ENCODE measurements around the gene GALNT16. TPM values are rescaled to one million over a fixed set of nuclear protein-coding genes. Genes with fewer than 3 reads are reported as not detected.

GALNT16 gene
- total RNA-seq, 1 donor from 2014 or later, result 0.35 TPM

GRCh38 chr14:69252851-69253250 is 7.1 kb upstream of the GALNT16 start:
- TF ChIP-seq, protein P1, sequence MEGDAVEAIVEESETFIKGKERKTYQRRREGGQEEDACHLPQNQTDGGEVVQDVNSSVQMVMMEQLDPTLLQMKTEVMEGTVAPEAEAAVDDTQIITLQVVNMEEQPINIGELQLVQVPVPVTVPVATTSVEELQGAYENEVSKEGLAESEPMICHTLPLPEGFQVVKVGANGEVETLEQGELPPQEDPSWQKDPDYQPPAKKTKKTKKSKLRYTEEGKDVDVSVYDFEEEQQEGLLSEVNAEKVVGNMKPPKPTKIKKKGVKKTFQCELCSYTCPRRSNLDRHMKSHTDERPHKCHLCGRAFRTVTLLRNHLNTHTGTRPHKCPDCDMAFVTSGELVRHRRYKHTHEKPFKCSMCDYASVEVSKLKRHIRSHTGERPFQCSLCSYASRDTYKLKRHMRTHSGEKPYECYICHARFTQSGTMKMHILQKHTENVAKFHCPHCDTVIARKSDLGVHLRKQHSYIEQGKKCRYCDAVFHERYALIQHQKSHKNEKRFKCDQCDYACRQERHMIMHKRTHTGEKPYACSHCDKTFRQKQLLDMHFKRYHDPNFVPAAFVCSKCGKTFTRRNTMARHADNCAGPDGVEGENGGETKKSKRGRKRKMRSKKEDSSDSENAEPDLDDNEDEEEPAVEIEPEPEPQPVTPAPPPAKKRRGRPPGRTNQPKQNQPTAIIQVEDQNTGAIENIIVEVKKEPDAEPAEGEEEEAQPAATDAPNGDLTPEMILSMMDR (conservative IDR thresholded peaks at IDR 0.05; ENCODE audit: low read depth, low read length), result no peak
- H3K4me3 ChIP-seq (ENCODE audit: low read depth, low read length), result no peak overlapping the region
- DNase-seq (ENCODE audit: low read depth), result no peak

DNA sequence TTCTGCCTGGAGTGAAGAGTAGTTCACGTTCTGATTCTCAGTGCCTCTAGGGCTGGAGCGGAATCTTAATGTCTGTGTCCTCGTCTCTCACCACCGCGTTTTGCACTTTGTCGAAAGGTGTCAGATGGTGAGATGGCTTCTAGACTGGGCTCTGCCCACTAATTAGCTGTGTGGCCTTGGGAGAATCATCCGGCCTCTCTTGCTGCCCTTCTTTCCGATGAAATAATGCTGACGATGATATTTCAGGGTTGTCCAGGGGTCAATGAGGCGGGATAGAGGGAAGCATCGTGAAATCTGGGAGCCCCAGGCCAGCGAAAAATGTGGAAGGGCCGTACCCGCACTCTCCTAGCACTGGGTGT is 811 bp upstream of the GALNT16 start:
- TF ChIP-seq, protein P1 (conservative IDR thresholded peaks at IDR 0.05; ENCODE audit: low read depth, low read length), result no peak
- H3K4me3 ChIP-seq (ENCODE audit: low read depth, low read length), result peak overlapping the region; percentile 61
- no peak for DNase-seq (ENCODE audit: low read depth)

DNA sequence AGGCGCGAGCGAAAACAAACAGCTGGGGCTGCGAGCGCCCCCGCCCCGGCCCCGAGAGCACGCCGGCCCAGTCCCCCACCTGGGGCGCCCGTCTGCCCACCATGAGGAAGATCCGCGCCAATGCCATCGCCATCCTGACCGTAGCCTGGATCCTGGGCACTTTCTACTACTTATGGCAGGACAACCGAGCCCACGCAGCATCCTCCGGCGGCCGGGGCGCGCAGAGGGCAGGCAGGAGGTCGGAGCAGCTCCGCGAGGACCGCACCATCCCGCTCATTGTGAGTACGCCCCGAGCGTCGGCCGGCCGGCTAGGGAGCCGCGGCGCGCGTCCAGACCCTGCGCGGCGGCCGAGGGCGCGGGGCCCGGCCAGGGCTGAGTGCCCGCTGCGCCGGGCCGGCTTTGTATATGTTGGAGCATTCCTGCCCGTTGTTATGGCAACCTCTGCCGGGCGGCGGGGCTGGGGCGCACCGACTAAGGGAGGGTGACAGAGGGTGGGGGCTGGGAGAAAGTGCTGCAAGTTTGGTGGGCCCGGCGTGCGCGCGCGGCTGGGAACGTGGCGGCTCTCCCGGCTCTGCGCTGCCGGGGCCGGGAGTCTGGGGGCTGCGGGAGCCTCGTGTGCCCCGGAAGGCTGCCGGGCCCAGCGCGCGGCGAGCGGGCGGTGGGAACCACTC is 367 bp downstream of the GALNT16 start:
- TF ChIP-seq, protein P1 (conservative IDR thresholded peaks at IDR 0.05; ENCODE audit: low read depth, low read length), result no peak
- no peak for DNase-seq (ENCODE audit: low read depth)
- peak overlapping the region; percentile 61 for H3K4me3 ChIP-seq (ENCODE audit: low read depth, low read length)

DNA sequence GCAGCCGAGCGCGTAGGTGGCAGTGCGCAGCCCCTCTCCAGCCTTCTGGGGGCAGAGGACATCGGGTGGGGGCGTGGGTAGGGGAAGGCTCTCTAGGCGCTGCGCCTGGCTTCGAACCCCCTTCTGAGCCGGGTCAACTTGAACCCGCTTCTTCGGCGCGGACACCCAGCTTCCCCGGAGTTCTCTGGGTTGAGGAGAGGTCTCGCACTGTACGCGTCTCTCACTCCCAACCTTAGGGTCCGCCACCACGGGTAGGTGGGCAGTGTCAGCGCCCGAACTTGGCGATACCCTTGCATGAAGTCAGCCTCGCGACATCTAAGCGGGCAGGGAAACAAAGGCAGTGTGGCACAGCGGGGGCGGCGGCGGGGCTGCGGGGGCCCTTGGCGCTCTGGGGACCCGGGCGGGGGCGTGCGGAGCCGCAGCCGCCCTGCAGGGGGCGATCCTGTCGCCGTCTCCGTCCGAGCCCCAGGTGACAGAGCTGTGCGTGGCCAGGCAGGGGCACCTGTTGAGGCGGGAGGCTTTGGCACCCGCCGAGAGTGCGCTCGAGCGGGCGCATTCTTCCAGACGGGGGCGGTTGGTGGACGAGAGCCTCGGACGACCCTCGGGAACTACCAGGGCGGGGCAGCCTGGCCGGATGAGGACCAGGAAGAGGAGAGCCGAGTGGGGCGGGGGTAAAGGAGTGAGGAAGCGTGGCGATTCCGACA is 1.1 kb downstream of the GALNT16 start:
- H3K4me3 ChIP-seq (ENCODE audit: low read depth, low read length), result peak overlapping the region; percentile 61
- DNase-seq (ENCODE audit: low read depth), result no peak
- TF ChIP-seq, protein P1 (conservative IDR thresholded peaks at IDR 0.05; ENCODE audit: low read depth, low read length), result peak; percentile 58

GRCh38 chr14:69261761-69262331 is 1.9 kb downstream of the GALNT16 start:
- no peak for DNase-seq (ENCODE audit: low read depth)
- peak overlapping the region; percentile 61 for H3K4me3 ChIP-seq (ENCODE audit: low read depth, low read length)
- TF ChIP-seq, protein P1 (conservative IDR thresholded peaks at IDR 0.05; ENCODE audit: low read depth, low read length), result no peak

DNA sequence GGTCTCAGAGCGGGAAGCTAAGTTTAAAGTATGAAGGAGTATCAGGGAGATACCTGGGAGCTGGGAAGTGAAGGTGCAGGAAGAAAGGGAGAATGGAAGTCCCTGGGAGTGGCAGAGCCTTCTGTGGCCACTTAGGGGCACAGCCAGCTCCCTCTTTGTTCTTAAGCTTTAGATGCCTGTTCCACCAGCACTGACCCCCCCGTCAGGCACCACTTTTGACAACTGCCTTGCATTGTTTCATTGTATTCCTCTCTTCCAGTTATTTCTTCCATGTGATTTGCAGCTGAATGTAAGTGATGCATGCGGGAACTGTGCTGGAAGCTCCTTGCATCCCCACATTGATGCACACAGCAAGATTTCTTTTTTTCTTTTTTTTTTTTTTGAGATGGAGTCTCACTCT is 2.6 kb downstream of the GALNT16 start:
- DNase-seq (ENCODE audit: low read depth), result no peak
- TF ChIP-seq, protein P1 (conservative IDR thresholded peaks at IDR 0.05; ENCODE audit: low read depth, low read length), result no peak
- H3K4me3 ChIP-seq (ENCODE audit: low read depth, low read length), result no peak overlapping the region
